ENCODE measurements around the gene TAF11L13.
"Not testable (repeated sequence)": the region's sequence is repeated elsewhere in the genome, so short reads cannot be mapped to it uniquely, and the experiment has no call there.

GRCh38 chr5:17597728-17598127, 34.2 kb upstream of the TAF11L13 start, which contains the start of gene TAF11L10:
- TF ChIP-seq, protein P1, sequence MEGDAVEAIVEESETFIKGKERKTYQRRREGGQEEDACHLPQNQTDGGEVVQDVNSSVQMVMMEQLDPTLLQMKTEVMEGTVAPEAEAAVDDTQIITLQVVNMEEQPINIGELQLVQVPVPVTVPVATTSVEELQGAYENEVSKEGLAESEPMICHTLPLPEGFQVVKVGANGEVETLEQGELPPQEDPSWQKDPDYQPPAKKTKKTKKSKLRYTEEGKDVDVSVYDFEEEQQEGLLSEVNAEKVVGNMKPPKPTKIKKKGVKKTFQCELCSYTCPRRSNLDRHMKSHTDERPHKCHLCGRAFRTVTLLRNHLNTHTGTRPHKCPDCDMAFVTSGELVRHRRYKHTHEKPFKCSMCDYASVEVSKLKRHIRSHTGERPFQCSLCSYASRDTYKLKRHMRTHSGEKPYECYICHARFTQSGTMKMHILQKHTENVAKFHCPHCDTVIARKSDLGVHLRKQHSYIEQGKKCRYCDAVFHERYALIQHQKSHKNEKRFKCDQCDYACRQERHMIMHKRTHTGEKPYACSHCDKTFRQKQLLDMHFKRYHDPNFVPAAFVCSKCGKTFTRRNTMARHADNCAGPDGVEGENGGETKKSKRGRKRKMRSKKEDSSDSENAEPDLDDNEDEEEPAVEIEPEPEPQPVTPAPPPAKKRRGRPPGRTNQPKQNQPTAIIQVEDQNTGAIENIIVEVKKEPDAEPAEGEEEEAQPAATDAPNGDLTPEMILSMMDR (IDR thresholded peaks at IDR 0.05) = not testable (repeated sequence)
- TF ChIP-seq POLR2A (IDR thresholded peaks at IDR 0.05; ENCODE audit: low read depth); POLR2AphosphoS5 (IDR thresholded peaks at IDR 0.05); EP300 (IDR thresholded peaks at IDR 0.05): not testable (repeated sequence)

All from esophagus muscularis mucosa (tissue), 4 donors.